SU-DHL-6 (cell line): ENCODE results near the gene IDS.

Source experiments
- H2AFZ ChIP-seq: fragments of 200-600 bp; sonication (generic); 2 replicates; pipeline ENCODE4 v1.6.1; 2014; ENCODE audit warnings: low read depth, mild to moderate bottlenecking, moderate library complexity, mixed read lengths, antibody characterized with exemption, low read length; ENCODE audit not compliant: severe bottlenecking
- H3F3A ChIP-seq: fragments of 200-600 bp; shearing (Covaris generic); 2 replicates; pipeline ENCODE4 v1.6.0; 2016; ENCODE audit warnings: antibody characterized with exemption, mild to moderate bottlenecking; ENCODE audit not compliant: insufficient read depth
- H3K27ac ChIP-seq: fragments of 200-600 bp; sonication (generic); 2 replicates; pipeline ENCODE4 v1.5.1; 2016; ENCODE audit warnings: low read depth, mild to moderate bottlenecking, low read length, moderate library complexity, mixed read lengths
- H3K27me3 ChIP-seq: fragments of 200-600 bp; sonication (generic), shearing (Covaris generic); 2 replicates; pipeline ENCODE4 v1.6.0; 2014; ENCODE audit warnings: mild to moderate bottlenecking, low read length
- H3K36me3 ChIP-seq: fragments of 200-600 bp; sonication (generic); 2 replicates; pipeline ENCODE4 v1.6.1; 2014; ENCODE audit warnings: mild to moderate bottlenecking, low read length, mixed read lengths
- H3K4me2 ChIP-seq: fragments of 300-600, 200-600 bp; shearing (Covaris generic), sonication (generic); 2 replicates; pipeline ENCODE4 v1.6.0; 2014; ENCODE audit warnings: low read length, low read depth, mild to moderate bottlenecking; ENCODE audit not compliant: poor library complexity, severe bottlenecking
- H3K4me3 ChIP-seq: fragments of 200-600 bp; sonication (generic); 2 replicates; pipeline ENCODE4 v1.5.1; 2014; ENCODE audit warnings: antibody characterized with exemption, low read length, mild to moderate bottlenecking, mixed read lengths; ENCODE audit not compliant: insufficient read depth, poor library complexity, severe bottlenecking
- H3K79me2 ChIP-seq: fragments of 200-600 bp; sonication (generic); 2 replicates; pipeline ENCODE4 v1.6.1; 2014; ENCODE audit warnings: mild to moderate bottlenecking, low read length, moderate library complexity; ENCODE audit not compliant: insufficient read depth
- H3K9ac ChIP-seq: fragments of 200-600 bp; sonication (generic); 2 replicates; pipeline ENCODE4 v1.7.0; 2014; ENCODE audit warnings: mild to moderate bottlenecking, low read length
- H3K9me2 ChIP-seq: fragments of 200-600 bp; sonication (generic); replicated peaks from 2 replicates; pipeline ENCODE4 v1.6.1; 2014; ENCODE audit warnings: low read length; ENCODE audit not compliant: insufficient read depth
- H3K9me3 ChIP-seq: fragments of 200-600 bp; sonication (generic); 2 replicates; pipeline ENCODE4 v1.6.1; 2014; ENCODE audit warnings: low read length, mixed read lengths; ENCODE audit not compliant: insufficient read depth
- H4K20me1 ChIP-seq: fragments of 200-600 bp; sonication (generic); 2 replicates; pipeline ENCODE4 v1.6.1; 2014; ENCODE audit warnings: low read depth, mild to moderate bottlenecking, antibody characterized with exemption, low read length, moderate library complexity, mixed read lengths
- CTCF ChIP-seq: fragments of 200-600 bp; sonication (generic); IDR thresholded peaks from one replicate; pipeline ENCODE4 v1.5.1; 2017; ENCODE audit warnings: antibody characterized with exemption, mild to moderate bottlenecking, low read length, moderate library complexity; ENCODE audit not compliant: insufficient read depth, poor library complexity, severe bottlenecking
- EZH2phosphoT487 ChIP-seq: fragments of 200-600 bp; sonication (generic), shearing (Covaris generic); conservative IDR thresholded peaks from 2 replicates; pipeline ENCODE4 v1.6.1; 2018; ENCODE audit warnings: mild to moderate bottlenecking, antibody characterized with exemption, low read length, moderate library complexity, mixed read lengths

Gene IDS

GRCh38 chrX:149495573-149496071 is 9.5 kb downstream of the IDS start:
- no peaks in the 10 kb centered on the region for H3K9me2 ChIP-seq
- no peaks in the 10 kb centered on the region for H3K27me3 ChIP-seq
- H2AFZ ChIP-seq, result no peak overlapping the region
- no peaks in the 10 kb centered on the region for H3K36me3 ChIP-seq
- H3K27ac ChIP-seq, result no peak overlapping the region
- no peak overlapping the region for H3K4me3 ChIP-seq
- H3K9ac ChIP-seq, result no peak overlapping the region
- no peaks in the 10 kb centered on the region for H3F3A ChIP-seq
- H3K9me3 ChIP-seq, result no peaks in the 10 kb centered on the region
- no peaks in the 10 kb centered on the region for H4K20me1 ChIP-seq
- no peak overlapping the region for H3K4me2 ChIP-seq
- TF ChIP-seq CTCF (no peak), EZH2phosphoT487 (no peak)
- no peaks in the 10 kb centered on the region for H3K79me2 ChIP-seq

GRCh38 chrX:149494844-149495565 is 10.1 kb downstream of the IDS start:
- TF ChIP-seq EZH2phosphoT487 (no peak), CTCF (no peak)
- H3K9ac ChIP-seq, result no peak overlapping the region
- H3K27me3 ChIP-seq, result no peaks in the 10 kb centered on the region
- H3K4me3 ChIP-seq, result no peak overlapping the region
- H2AFZ ChIP-seq, result no peak overlapping the region
- H3K79me2 ChIP-seq, result no peaks in the 10 kb centered on the region
- no peak overlapping the region for H3K27ac ChIP-seq
- no peaks in the 10 kb centered on the region for H3K9me2 ChIP-seq
- no peaks in the 10 kb centered on the region for H3K36me3 ChIP-seq
- no peaks in the 10 kb centered on the region for H4K20me1 ChIP-seq
- H3K9me3 ChIP-seq, result no peaks in the 10 kb centered on the region
- no peaks in the 10 kb centered on the region for H3F3A ChIP-seq
- no peak overlapping the region for H3K4me2 ChIP-seq

GRCh38 chrX:149493567-149494562 is 11.2 kb downstream of the IDS start:
- no peaks in the 10 kb centered on the region for H3F3A ChIP-seq
- no peaks in the 10 kb centered on the region for H3K36me3 ChIP-seq
- H3K9ac ChIP-seq, result no peak overlapping the region
- no peak for TF ChIP-seq CTCF
- no peak for TF ChIP-seq EZH2phosphoT487
- H3K4me3 ChIP-seq, result no peak overlapping the region
- no peaks in the 10 kb centered on the region for H3K27me3 ChIP-seq
- no peaks in the 10 kb centered on the region for H4K20me1 ChIP-seq
- H3K9me2 ChIP-seq, result no peaks in the 10 kb centered on the region
- no peak overlapping the region for H3K4me2 ChIP-seq
- H3K9me3 ChIP-seq, result no peaks in the 10 kb centered on the region
- H3K27ac ChIP-seq, result no peak overlapping the region
- no peaks in the 10 kb centered on the region for H3K79me2 ChIP-seq
- no peak overlapping the region for H2AFZ ChIP-seq
